WTC11 (cell line): ENCODE measurements around the gene NACC2. TPM values are rescaled to one million over a fixed set of nuclear protein-coding genes. Genes with fewer than 3 reads are reported as not detected.
A peak's percentile ranks its signal among the peaks of the same experiment; 100 is the strongest.

Source experiments
- ATAC-seq: fragments of 200-7000 bp; cut with Tn5 transposase; 2 replicates; pipeline ENCODE4 v1.10.0; 2021; ENCODE audit warnings: mild to moderate bottlenecking, moderate library complexity
- CTCF ChIA-PET: fragments of 300-600 bp; sonication (Branson Sonifier 250); formaldehyde crosslinking; loops from one replicate; lab custom pipeline; 2021; ENCODE audit warnings: antibody characterized with exemption; lab: Charles Lee
- POLR2A ChIA-PET: fragments of 350-600 bp; sonication (Branson Sonifier 250); formaldehyde crosslinking; loops from one replicate; lab custom pipeline; 2021; ENCODE audit warnings: antibody characterized with exemption; lab: Charles Lee
- DNase-seq: peaks from one replicate; pipeline ENCODE4 v3.0.0; 2021; ENCODE audit warnings: low spot score
- H3K27ac Mint-ChIP-seq: 2 replicates; pipeline ENCODE4 v1.8.0; 2021; ENCODE audit warnings: mixed read lengths
- H3K27me3 Mint-ChIP-seq: 2 replicates; pipeline ENCODE4 v1.8.0; 2021; ENCODE audit warnings: low read depth, mild to moderate bottlenecking, moderate library complexity, mixed read lengths
- H3K36me3 Mint-ChIP-seq: 2 replicates; pipeline ENCODE4 v1.8.0; 2021; ENCODE audit warnings: mixed read lengths
- H3K4me1 Mint-ChIP-seq: 2 replicates; pipeline ENCODE4 v1.8.0; 2022; ENCODE audit warnings: mixed read lengths
- H3K4me3 Mint-ChIP-seq: 2 replicates; pipeline ENCODE4 v1.8.0; 2021; ENCODE audit warnings: mild to moderate bottlenecking, moderate library complexity, mixed read lengths
- H3K9me3 Mint-ChIP-seq: 2 replicates; pipeline ENCODE4 v1.8.0; 2021; ENCODE audit warnings: mixed read lengths
- ATF3 ChIP-seq: sonication (generic); formaldehyde crosslinking; conservative IDR thresholded peaks from 2 replicates; pipeline ENCODE4 v1.8.1; 2022; ENCODE audit warnings: mild to moderate bottlenecking, missing genetic modification reagents
- CBFB ChIP-seq: sonication (generic); formaldehyde crosslinking; IDR thresholded peaks from 2 replicates; pipeline ENCODE4 v1.8.1; 2022; ENCODE audit warnings: mild to moderate bottlenecking, low read depth, missing genetic modification reagents
- E2F5 ChIP-seq: sonication (generic); formaldehyde crosslinking; IDR thresholded peaks from 2 replicates; pipeline ENCODE4 v1.8.1; 2022; ENCODE audit warnings: mild to moderate bottlenecking, moderate library complexity, missing genetic modification reagents
- ETV6 ChIP-seq: sonication (generic); formaldehyde crosslinking; IDR thresholded peaks from 2 replicates; pipeline ENCODE4 v1.8.1; 2022; ENCODE audit warnings: mild to moderate bottlenecking, missing genetic modification reagents
- FOXP1 ChIP-seq: sonication (generic); formaldehyde crosslinking; IDR thresholded peaks from 2 replicates; pipeline ENCODE4 v1.8.0; 2022; ENCODE audit warnings: missing genetic modification reagents, mild to moderate bottlenecking, moderate library complexity, borderline replicate concordance
- MYBL2 ChIP-seq: sonication (generic); formaldehyde crosslinking; IDR thresholded peaks from 2 replicates; pipeline ENCODE4 v1.8.1; 2023; ENCODE audit warnings: mild to moderate bottlenecking, moderate library complexity, missing genetic modification reagents
- NFE2L1 ChIP-seq: sonication (generic); formaldehyde crosslinking; IDR thresholded peaks from 2 replicates; pipeline ENCODE4 v1.8.1; 2023; ENCODE audit warnings: missing genetic modification reagents
- NR3C1 ChIP-seq: sonication (generic); formaldehyde crosslinking; conservative IDR thresholded peaks from 2 replicates; pipeline ENCODE4 v1.8.1; 2023; ENCODE audit warnings: low read depth, mild to moderate bottlenecking, missing genetic modification reagents
- PREB ChIP-seq: sonication (generic); formaldehyde crosslinking; IDR thresholded peaks from 2 replicates; pipeline ENCODE4 v1.8.1; 2022; ENCODE audit warnings: mild to moderate bottlenecking, missing genetic modification reagents, moderate library complexity, borderline replicate concordance
- PRRX2 ChIP-seq: fragments of 250-450 bp; sonication (Bioruptor Pico); IDR thresholded peaks from 2 replicates; pipeline ENCODE4 v1.8.0; 2021; ENCODE audit warnings: mild to moderate bottlenecking
- RORB ChIP-seq: fragments of 250-450 bp; sonication (Bioruptor Pico); IDR thresholded peaks from 2 replicates; pipeline ENCODE4 v1.9.0; 2021; ENCODE audit warnings: mild to moderate bottlenecking
- SMAD4 ChIP-seq: sonication (generic); formaldehyde crosslinking; IDR thresholded peaks from 2 replicates; pipeline ENCODE4 v1.8.0; 2022; ENCODE audit warnings: mild to moderate bottlenecking, missing genetic modification reagents
- TCF7 ChIP-seq: sonication (generic); formaldehyde crosslinking; IDR thresholded peaks from 2 replicates; pipeline ENCODE4 v1.8.0; 2022; ENCODE audit warnings: mild to moderate bottlenecking, low read depth, missing genetic modification reagents, moderate library complexity
- TP53 ChIP-seq: sonication (generic); formaldehyde crosslinking; IDR thresholded peaks from 2 replicates; pipeline ENCODE4 v1.8.1; 2023; ENCODE audit warnings: mild to moderate bottlenecking, missing genetic modification reagents
- ZNF121 ChIP-seq: sonication (generic); formaldehyde crosslinking; IDR thresholded peaks from 2 replicates; pipeline ENCODE4 v1.8.0; 2023; ENCODE audit warnings: missing genetic modification reagents
- ZNF263 ChIP-seq: sonication (generic); formaldehyde crosslinking; IDR thresholded peaks from 2 replicates; pipeline ENCODE4 v1.8.1; 2022; ENCODE audit warnings: low read depth, mild to moderate bottlenecking, moderate library complexity, missing genetic modification reagents
- ZNF671 ChIP-seq: fragments of 250-450 bp; sonication (Bioruptor Pico); IDR thresholded peaks from 2 replicates; pipeline ENCODE4 v1.8.0; 2021; ENCODE audit warnings: mild to moderate bottlenecking
- total RNA-seq: library from RNA; stranded (reverse); gene quantifications from 3 replicates; pipeline ENCODE4 v1.2.3, GENCODE V29; 2021
- TF ChIP-seq, protein P1 (sequence below): sonication (generic); formaldehyde crosslinking; IDR thresholded peaks from 2 replicates; pipeline ENCODE4 v1.8.0; 2022; ENCODE audit warnings: mild to moderate bottlenecking, missing genetic modification reagents
- TF ChIP-seq, protein P2 (sequence below): sonication (generic); formaldehyde crosslinking; IDR thresholded peaks from 2 replicates; pipeline ENCODE4 v1.8.0; 2022; ENCODE audit warnings: mild to moderate bottlenecking, missing genetic modification reagents
- TF ChIP-seq, protein P3 (sequence below): sonication (generic); formaldehyde crosslinking; IDR thresholded peaks from 2 replicates; pipeline ENCODE4 v1.8.1; 2023; ENCODE audit warnings: mild to moderate bottlenecking, missing genetic modification reagents, moderate library complexity
- TF ChIP-seq, protein P4 (sequence below): sonication (generic); formaldehyde crosslinking; IDR thresholded peaks from 2 replicates; pipeline ENCODE4 v1.8.1; 2022; ENCODE audit warnings: low read depth, mild to moderate bottlenecking, moderate library complexity, missing genetic modification reagents, borderline replicate concordance
- TF ChIP-seq, protein P5 (sequence below): sonication (generic); formaldehyde crosslinking; IDR thresholded peaks from 2 replicates; pipeline ENCODE4 v1.8.0; 2023; ENCODE audit warnings: missing genetic modification reagents, mild to moderate bottlenecking, borderline replicate concordance

NACC2 gene
- total RNA-seq, 1 experiment from 2014 or later = 17.1 TPM

DNA sequence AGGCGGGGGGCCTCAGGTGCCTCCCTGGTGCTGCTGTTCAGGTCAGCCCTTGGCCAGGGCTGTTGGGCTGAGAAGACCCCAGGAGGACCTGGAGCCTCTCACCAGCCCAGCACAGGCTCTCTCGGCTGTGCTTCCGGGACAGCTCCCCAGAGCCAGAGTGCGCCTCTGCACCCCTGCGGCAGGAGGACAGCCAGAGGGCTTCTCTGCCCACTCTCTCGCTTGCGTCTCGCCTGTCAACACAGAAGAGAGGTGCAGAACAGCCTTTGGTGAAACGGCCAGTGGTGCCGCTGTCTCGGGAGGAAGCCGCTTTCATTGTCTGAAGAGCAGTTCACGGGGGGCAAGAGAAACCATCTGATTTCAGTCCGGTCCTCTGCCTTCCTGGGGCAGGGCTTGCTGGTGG lies 3.8 kb upstream of the NACC2 start:
- H3K36me3 Mint-ChIP-seq = no peaks in the 10 kb centered on the region
- POLR2A ChIA-PET = no interaction called here
- H3K27ac Mint-ChIP-seq = peak overlapping the region; percentile 58
- no peaks in the 10 kb centered on the region for H3K9me3 Mint-ChIP-seq
- CTCF ChIA-PET = interaction anchor here (0.8 to 1.4 kb wide), 4 partner anchors 23 to 132 kb away, joined by 3 to 5 read pairs (median 4); no protein-coding TSS in a partner anchor
- no peak for DNase-seq
- TF ChIP-seq CBFB (CRISPR knock-in tag) (no peak), ATF3 (CRISPR knock-in tag) (no peak), ZNF671 (CRISPR knock-in tag) (no peak), SMAD4 (no peak), NFE2L1 (CRISPR knock-in tag) (no peak)
- peaks cover 23% of the 10 kb centered on the region for H3K4me1 Mint-ChIP-seq
- no peak overlapping the region for H3K4me3 Mint-ChIP-seq
- peaks cover 30% of the 10 kb centered on the region for H3K27me3 Mint-ChIP-seq
- ATAC-seq = no peak

- Mint-ChIP-seq H3K36me3 (no peaks in the 10 kb centered on the region), H3K27ac (no peak overlapping the region), H3K4me3 (no peak overlapping the region), H3K4me1 (peaks cover 24% of the 10 kb centered on the region), H3K9me3 (no peaks in the 10 kb centered on the region), H3K27me3 (peaks cover 37% of the 10 kb centered on the region)
- ChIA-PET POLR2A (no interaction called here), CTCF (interaction anchor here (0.8 kb wide), 1 partner anchor 106 kb away, joined by 3 read pairs; no protein-coding TSS in a partner anchor)
- TF ChIP-seq TCF7 (CRISPR knock-in tag) = no peak
- TF ChIP-seq, protein P1, sequence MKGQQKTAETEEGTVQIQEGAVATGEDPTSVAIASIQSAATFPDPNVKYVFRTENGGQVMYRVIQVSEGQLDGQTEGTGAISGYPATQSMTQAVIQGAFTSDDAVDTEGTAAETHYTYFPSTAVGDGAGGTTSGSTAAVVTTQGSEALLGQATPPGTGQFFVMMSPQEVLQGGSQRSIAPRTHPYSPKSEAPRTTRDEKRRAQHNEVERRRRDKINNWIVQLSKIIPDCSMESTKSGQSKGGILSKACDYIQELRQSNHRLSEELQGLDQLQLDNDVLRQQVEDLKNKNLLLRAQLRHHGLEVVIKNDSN (CRISPR knock-in tag) = no peak
- TF ChIP-seq PREB (CRISPR knock-in tag) = no peak
- no peak for TF ChIP-seq ZNF121 (CRISPR knock-in tag)
- no peak for TF ChIP-seq TP53 (CRISPR knock-in tag)
- TF ChIP-seq E2F5 (CRISPR knock-in tag) = no peak
- no peak for TF ChIP-seq NR3C1 (CRISPR knock-in tag)
- no peak for TF ChIP-seq SMAD4
- TF ChIP-seq PRRX2 (CRISPR knock-in tag) = no peak
- TF ChIP-seq CBFB (CRISPR knock-in tag) = no peak
- TF ChIP-seq, protein P2, sequence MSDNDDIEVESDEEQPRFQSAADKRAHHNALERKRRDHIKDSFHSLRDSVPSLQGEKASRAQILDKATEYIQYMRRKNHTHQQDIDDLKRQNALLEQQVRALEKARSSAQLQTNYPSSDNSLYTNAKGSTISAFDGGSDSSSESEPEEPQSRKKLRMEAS (CRISPR knock-in tag) = no peak
- DNase-seq (no peak), ATAC-seq (no peak)
These were observed 3.1 kb upstream of the NACC2 start for GRCh38 chr9:136098210-136098609.

DNA sequence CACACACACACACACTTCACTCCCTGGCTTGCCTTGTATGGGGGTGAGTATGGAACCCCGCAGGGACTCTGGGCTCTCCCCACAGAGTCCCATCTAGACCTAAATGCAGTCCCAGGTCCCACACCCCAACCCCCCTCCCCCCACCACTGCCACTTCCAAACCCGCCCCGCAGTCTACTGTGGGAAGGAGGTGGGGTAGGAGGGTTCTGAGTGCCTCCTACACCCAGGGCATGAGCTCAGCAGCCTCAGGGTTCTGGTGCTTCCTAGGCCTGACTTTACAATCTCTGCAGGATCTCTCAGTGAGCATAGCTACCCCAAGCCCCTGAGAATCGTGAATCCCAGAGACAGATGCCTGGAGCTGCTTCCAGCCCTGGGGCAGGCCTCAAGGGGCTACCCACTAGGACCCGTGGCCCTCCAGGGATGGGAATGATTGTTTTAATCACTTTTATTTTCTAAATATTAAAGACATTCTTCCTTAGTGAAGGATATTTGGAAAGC lies 1.5 kb upstream of the NACC2 start:
- no peak for DNase-seq
- ChIA-PET POLR2A (interaction anchor here (0.6 kb wide), 2 partner anchors 13 to 170 kb away, joined by 3 to 4 read pairs; no protein-coding TSS in a partner anchor), CTCF (interaction anchor here (1.3 to 3.7 kb wide), 6 partner anchors 8 to 129 kb away, joined by 3 to 22 read pairs (median 6); no protein-coding TSS in a partner anchor)
- Mint-ChIP-seq H3K36me3 (no peaks in the 10 kb centered on the region), H3K4me1 (peaks cover 32% of the 10 kb centered on the region), H3K4me3 (peak overlapping the region; percentile 55), H3K27ac (no peak overlapping the region), H3K9me3 (no peaks in the 10 kb centered on the region), H3K27me3 (peaks cover 43% of the 10 kb centered on the region)
- no peak for ATAC-seq
- TF ChIP-seq, protein P3, sequence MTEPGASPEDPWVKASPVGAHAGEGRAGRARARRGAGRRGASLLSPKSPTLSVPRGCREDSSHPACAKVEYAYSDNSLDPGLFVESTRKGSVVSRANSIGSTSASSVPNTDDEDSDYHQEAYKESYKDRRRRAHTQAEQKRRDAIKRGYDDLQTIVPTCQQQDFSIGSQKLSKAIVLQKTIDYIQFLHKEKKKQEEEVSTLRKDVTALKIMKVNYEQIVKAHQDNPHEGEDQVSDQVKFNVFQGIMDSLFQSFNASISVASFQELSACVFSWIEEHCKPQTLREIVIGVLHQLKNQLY = no peak
- TF ChIP-seq FOXP1 (CRISPR knock-in tag) (no peak), ETV6 (CRISPR knock-in tag) (no peak), RORB (CRISPR knock-in tag) (no peak), ZNF263 (CRISPR knock-in tag) (no peak), MYBL2 (no peak)
- TF ChIP-seq, protein P4, sequence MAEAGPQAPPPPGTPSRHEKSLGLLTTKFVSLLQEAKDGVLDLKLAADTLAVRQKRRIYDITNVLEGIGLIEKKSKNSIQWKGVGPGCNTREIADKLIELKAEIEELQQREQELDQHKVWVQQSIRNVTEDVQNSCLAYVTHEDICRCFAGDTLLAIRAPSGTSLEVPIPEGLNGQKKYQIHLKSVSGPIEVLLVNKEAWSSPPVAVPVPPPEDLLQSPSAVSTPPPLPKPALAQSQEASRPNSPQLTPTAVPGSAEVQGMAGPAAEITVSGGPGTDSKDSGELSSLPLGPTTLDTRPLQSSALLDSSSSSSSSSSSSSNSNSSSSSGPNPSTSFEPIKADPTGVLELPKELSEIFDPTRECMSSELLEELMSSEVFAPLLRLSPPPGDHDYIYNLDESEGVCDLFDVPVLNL = no peak
- TF ChIP-seq, protein P5, sequence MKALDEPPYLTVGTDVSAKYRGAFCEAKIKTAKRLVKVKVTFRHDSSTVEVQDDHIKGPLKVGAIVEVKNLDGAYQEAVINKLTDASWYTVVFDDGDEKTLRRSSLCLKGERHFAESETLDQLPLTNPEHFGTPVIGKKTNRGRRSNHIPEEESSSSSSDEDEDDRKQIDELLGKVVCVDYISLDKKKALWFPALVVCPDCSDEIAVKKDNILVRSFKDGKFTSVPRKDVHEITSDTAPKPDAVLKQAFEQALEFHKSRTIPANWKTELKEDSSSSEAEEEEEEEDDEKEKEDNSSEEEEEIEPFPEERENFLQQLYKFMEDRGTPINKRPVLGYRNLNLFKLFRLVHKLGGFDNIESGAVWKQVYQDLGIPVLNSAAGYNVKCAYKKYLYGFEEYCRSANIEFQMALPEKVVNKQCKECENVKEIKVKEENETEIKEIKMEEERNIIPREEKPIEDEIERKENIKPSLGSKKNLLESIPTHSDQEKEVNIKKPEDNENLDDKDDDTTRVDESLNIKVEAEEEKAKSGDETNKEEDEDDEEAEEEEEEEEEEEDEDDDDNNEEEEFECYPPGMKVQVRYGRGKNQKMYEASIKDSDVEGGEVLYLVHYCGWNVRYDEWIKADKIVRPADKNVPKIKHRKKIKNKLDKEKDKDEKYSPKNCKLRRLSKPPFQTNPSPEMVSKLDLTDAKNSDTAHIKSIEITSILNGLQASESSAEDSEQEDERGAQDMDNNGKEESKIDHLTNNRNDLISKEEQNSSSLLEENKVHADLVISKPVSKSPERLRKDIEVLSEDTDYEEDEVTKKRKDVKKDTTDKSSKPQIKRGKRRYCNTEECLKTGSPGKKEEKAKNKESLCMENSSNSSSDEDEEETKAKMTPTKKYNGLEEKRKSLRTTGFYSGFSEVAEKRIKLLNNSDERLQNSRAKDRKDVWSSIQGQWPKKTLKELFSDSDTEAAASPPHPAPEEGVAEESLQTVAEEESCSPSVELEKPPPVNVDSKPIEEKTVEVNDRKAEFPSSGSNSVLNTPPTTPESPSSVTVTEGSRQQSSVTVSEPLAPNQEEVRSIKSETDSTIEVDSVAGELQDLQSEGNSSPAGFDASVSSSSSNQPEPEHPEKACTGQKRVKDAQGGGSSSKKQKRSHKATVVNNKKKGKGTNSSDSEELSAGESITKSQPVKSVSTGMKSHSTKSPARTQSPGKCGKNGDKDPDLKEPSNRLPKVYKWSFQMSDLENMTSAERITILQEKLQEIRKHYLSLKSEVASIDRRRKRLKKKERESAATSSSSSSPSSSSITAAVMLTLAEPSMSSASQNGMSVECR = no peak
